Pancreas (tissue), 10 donors: Measurements from ENCODE around the gene TCHHL1. TPM values are rescaled to one million over a fixed set of nuclear protein-coding genes. Genes with fewer than 3 reads are reported as not detected.

Experiments
- ATAC-seq, 4 donors: fragments of 200-7000 bp; cut with Tn5 transposase; one replicate each; pipeline versions ENCODE4 v1.8.0 to v1.9.1; 2020; ENCODE audit warnings: mild to moderate bottlenecking in 4 of 4, moderate library complexity in 4 of 4
- DNase-seq, 6 donors: peaks; one replicate each; pipeline ENCODE4 v3.0.0-alpha.2; 2020
- FAIRE-seq: peaks from 2 replicates; lab custom pipeline; 2012; peaks lifted over from hg19 to GRCh38; lab: Jason Lieb, UNC
- H3K27ac ChIP-seq, 4 donors: fragments of 200-600 bp; sonication (generic); 1 replicate in 3 of 4; 2 replicates in 1 of 4; pipeline versions ENCODE4 v1.5.0 to v1.8.0; 2020
- H3K27me3 ChIP-seq, 4 donors: fragments of 200-600 bp; one replicate each; pipeline ENCODE4 v1.8.0; 2021
- H3K36me3 ChIP-seq, 3 donors: fragments of 200-600 bp; sonication (generic) in 1 of 3; one replicate each; pipeline versions ENCODE4 v1.5.0 to v1.8.0; 2020 to 2021
- H3K4me1 ChIP-seq, 3 donors: fragments of 200-600 bp; one replicate each; pipeline ENCODE4 v1.8.0; 2021
- H3K4me3 ChIP-seq, 4 donors: fragments of 200-600 bp; sonication (generic) in 2 of 4; one replicate each; pipeline versions ENCODE4 v1.5.0 to v1.8.0; 2020 to 2021
- H3K9me3 ChIP-seq, 4 donors: fragments of 200-600 bp; one replicate each; pipeline ENCODE4 v1.8.0; 2021
- CTCF ChIP-seq, 4 donors: fragments of 200-600 bp; sonication (generic) in 3 of 4; IDR thresholded peaks; one replicate each; pipeline versions ENCODE4 v1.5.0 to v1.8.0; 2021; ENCODE audit warnings: antibody characterized with exemption in 4 of 4
- WGBS, 2 donors: extraction: QIAGEN DNeasy Blood & Tissue Kit; methylation state at CpG; one replicate each; pipeline ENCODE4 v1.1.7; 2013; 5-methylcytosine and 5-hydroxymethylcytosine counted together
- intact Hi-C, 3 donors: fragments of 100-400 bp; cut with DNase I; formaldehyde crosslinking; loops; one replicate each; pipeline versions ENCODE4 v1.11.1 to v1.14.2; 2022
- polyA plus RNA-seq, 2 donors: library from polyadenylated mRNA; stranded (reverse); fragments of 200-250 nt; gene quantifications; one replicate each; pipeline ENCODE4 v1.2.3, GENCODE V29; 2013
- total RNA-seq, 6 donors: library from RNA; stranded (reverse); fragmentation: NEBNext Ultra II Directional in 4 of 6; extraction: Animal tissue kit (Norgen Biotek cat#: 25700) in 4 of 6; gene quantifications; one replicate each; pipeline versions ENCODE4 v1.2.1 to v1.2.4, GENCODE V29; 2021 to 2023
- donor health status: healthy with polysubstance abuse.
- donor health status: DM: no; HTN: no; CAD: no; lungs with moderate emphysema.
- donor health status: DM: no; HTN: no; CAD: no.
- donor health status: control.
- donor health status: control.
- donor health status: Bipolar disorder and iron deficiency.
- donor health status: DM: yes; HTN: yes; CAD: no.
- donor health status: DM: no; HTN: no; CAD: no.
- donor health status: DM: no; HTN: no; CAD: no.
- donor health status: DM: yes; HTN: yes; CAD: no.

TCHHL1 gene
- total and polyA plus RNA-seq, 8 donors: not detected

- intact Hi-C loops: no loop called here
- H3K9me3 ChIP-seq: no peaks in the 10 kb centered on the region
- H3K27me3 ChIP-seq: no peaks in the 10 kb centered on the region
- ATAC-seq: no peak
- DNase-seq: no peak
- 91 to 94% methylated on average over 10 of the region's 10 CpGs for WGBS, 2 donors
- peaks cover 11 to 23% (median 14%) of the 10 kb centered on the region in 3 donors for H3K4me1 ChIP-seq
- H3K27ac ChIP-seq: peak overlapping the region in 1 of 4 donors; percentile 97
- no peaks in the 10 kb centered on the region for H3K36me3 ChIP-seq
- TF ChIP-seq CTCF (IDR thresholded peaks at IDR 0.05): no peak
- no peak overlapping the region for H3K4me3 ChIP-seq
- FAIRE-seq: no peak
These were observed 50.0 kb downstream of the TCHHL1 start for GRCh38 chr1:152038871-152039270.

- peaks cover 7 to 21% (median 11%) of the 10 kb centered on the region in 3 donors for H3K36me3 ChIP-seq
- H3K4me3 ChIP-seq: peak within 1 kb of the TSS; percentile 41 to 59 (median 54)
- H3K4me1 ChIP-seq: peaks cover 11 to 33% (median 14%) of the 10 kb centered on the region in 3 donors
- no peaks in the 10 kb centered on the region for H3K27me3 ChIP-seq
- H3K9me3 ChIP-seq: no peaks in the 10 kb centered on the region
- ATAC-seq (peak; percentile 89 to 94 (median 91)), DNase-seq (peak; percentile 81 to 94 (median 90)), FAIRE-seq (no peak)
- intact Hi-C loops: no loop called here
- 0 to 1% methylated on average over 53 of the region's 53 CpGs for WGBS, 2 donors
- peak within 1 kb of the TSS; percentile 72 to 97 (median 86) for H3K27ac ChIP-seq
- TF ChIP-seq CTCF (IDR thresholded peaks at IDR 0.05): no peak
These were observed 52.3 kb downstream of the TCHHL1 start, which contains the start of gene S100A11 for GRCh38 chr1:152036267-152037216. Gene S100A11, minus strand, starts transcription at chr1:152037004. Its CDS starts 89 bp downstream, at chr1:152036915.

GRCh38 chr1:152035539-152036266, 53.2 kb downstream of the TCHHL1 start:
- Histone ChIP-seq H3K4me3 (peak overlapping the region; percentile 41 to 59 (median 54)), H3K27ac (peak overlapping the region; percentile 72 to 97 (median 86)), H3K36me3 (peaks cover 7 to 23% (median 11%) of the 10 kb centered on the region in 3 donors), H3K4me1 (peaks cover 11 to 33% (median 14%) of the 10 kb centered on the region in 3 donors), H3K9me3 (no peaks in the 10 kb centered on the region), H3K27me3 (no peaks in the 10 kb centered on the region)
- 45 to 47% methylated on average over 17 of the region's 17 CpGs for WGBS, 2 donors
- intact Hi-C loops: no loop called here
- DNase-seq (no peak), ATAC-seq (peak; percentile 21 to 50 (median 25)), FAIRE-seq (no peak)
- TF ChIP-seq CTCF (IDR thresholded peaks at IDR 0.05): no peak

DNA sequence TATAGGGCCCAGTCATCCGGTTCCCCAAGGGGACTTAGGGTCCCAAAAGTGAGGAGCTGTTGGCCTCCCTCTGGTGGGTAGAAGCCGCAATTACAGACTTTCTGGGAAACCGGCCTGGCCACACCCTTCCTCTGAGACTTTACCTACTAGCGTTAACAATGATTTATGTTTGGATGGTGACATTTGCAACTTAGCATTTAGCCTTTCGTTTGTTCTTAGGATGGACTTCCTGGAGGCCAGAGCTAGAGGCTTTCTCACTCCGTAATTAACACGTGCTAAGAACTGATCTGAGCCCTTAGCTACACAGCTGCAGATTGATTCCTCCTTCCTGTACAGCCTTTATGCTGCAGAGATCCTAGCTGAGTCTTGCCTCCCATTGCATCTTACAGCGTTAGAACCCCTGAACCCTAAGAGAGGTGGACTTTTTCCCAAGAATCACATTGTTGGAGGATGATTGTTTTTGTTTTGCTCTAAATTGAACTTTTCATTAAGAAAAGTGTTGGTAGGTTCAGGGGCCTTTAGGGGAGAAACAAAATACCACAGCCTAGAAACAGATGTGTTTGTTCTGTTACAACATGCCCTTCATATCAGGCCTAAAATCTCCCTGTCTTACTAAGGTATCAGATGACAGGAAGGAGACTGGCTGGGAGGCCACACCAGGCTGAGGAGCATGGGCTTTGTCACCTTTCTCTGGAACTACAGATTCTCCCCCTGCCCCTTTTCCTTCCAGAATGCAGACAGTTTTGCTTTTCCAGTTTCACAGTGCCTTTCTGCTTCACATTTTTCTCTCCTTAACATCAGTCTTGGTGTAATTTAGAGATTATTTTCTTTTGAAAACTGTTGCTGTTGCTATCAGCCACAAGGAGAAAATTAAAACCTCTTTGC, 54.0 kb downstream of the TCHHL1 start:
- H3K4me3 ChIP-seq: peak overlapping the region; percentile 41 to 59 (median 54)
- H3K36me3 ChIP-seq: peaks cover 7 to 23% (median 11%) of the 10 kb centered on the region in 3 donors
- H3K27me3 ChIP-seq: no peaks in the 10 kb centered on the region
- no peaks in the 10 kb centered on the region for H3K9me3 ChIP-seq
- H3K4me1 ChIP-seq: peaks cover 11 to 33% (median 14%) of the 10 kb centered on the region in 3 donors
- H3K27ac ChIP-seq: peak overlapping the region; percentile 20 to 97 (median 65)
- peak; percentile 17 to 52 (median 32) for TF ChIP-seq CTCF (IDR thresholded peaks at IDR 0.05)
- ATAC-seq (peak; percentile 16 to 52 (median 30)), FAIRE-seq (no peak), DNase-seq (peak in 2 of 6 donors; percentile 42 to 56)
- intact Hi-C loops: no loop called here
- 23 to 33% methylated on average over 8 of the region's 8 CpGs for WGBS, 2 donors
